Effector memory CD4-positive, alpha-beta T cell (primary cell): Measurements from ENCODE around the gene TRIM15.
"Not testable (repeated sequence)": the region's sequence is repeated elsewhere in the genome, so short reads cannot be mapped to it uniquely, and the experiment has no call there.

Experiments used
- DNase-seq, 3 donors: peaks; one replicate each; pipeline ENCODE4 v3.0.0-alpha.2; 2020
- H3K27ac ChIP-seq: 2 replicates; pipeline ENCODE4 v1.7.0; 2013; ENCODE audit warnings: mild to moderate bottlenecking, low read length, moderate library complexity; ENCODE audit not compliant: insufficient read depth, poor library complexity, severe bottlenecking
- H3K27me3 ChIP-seq: replicated peaks from 2 replicates; pipeline ENCODE4 v1.7.0; 2013; ENCODE audit warnings: mild to moderate bottlenecking, low read length; ENCODE audit not compliant: insufficient read depth, control insufficient read depth, poor library complexity, severe bottlenecking
- H3K36me3 ChIP-seq: 2 replicates; pipeline ENCODE4 v1.7.0; 2013; ENCODE audit warnings: mild to moderate bottlenecking, low read length, moderate library complexity; ENCODE audit not compliant: control insufficient read depth, insufficient read depth
- H3K4me1 ChIP-seq: 2 replicates; pipeline ENCODE4 v1.7.0; 2013; ENCODE audit warnings: low read length, mild to moderate bottlenecking; ENCODE audit not compliant: control insufficient read depth, insufficient read depth, poor library complexity, severe bottlenecking
- H3K4me3 ChIP-seq: 2 replicates; pipeline ENCODE4 v1.7.0; 2013; ENCODE audit warnings: low read length, low read depth, mild to moderate bottlenecking; ENCODE audit not compliant: insufficient read depth, poor library complexity, severe bottlenecking
- H3K9me3 ChIP-seq: 2 replicates; pipeline ENCODE4 v1.7.0; 2013; ENCODE audit warnings: mild to moderate bottlenecking, low read length, moderate library complexity; ENCODE audit not compliant: control insufficient read depth
- total RNA-seq, 3 donors: gene quantifications; one replicate each; lab custom pipeline; 2026; lab: John Stamatoyannopoulos, UW

The TRIM15 gene
- 0 reads per million in 3 donors for total RNA-seq

- DNase-seq = peak in 1 of 3 donors; percentile 6
- H3K4me1 ChIP-seq = peaks cover 7% of the 10 kb centered on the region
- no peak within 1 kb of the TSS for H3K27ac ChIP-seq
- no peaks in the 10 kb centered on the region for H3K9me3 ChIP-seq
- H3K4me3 ChIP-seq = no peak within 1 kb of the TSS
- H3K27me3 ChIP-seq = no peaks in the 10 kb centered on the region
- no peaks in the 10 kb centered on the region for H3K36me3 ChIP-seq
These were observed at the start of gene TRIM15 for GRCh38 chr6:30163090-30163917. Gene TRIM15, plus strand, starts transcription at chr6:30163546. Its CDS starts 139 bp downstream, at chr6:30163685.

- no peaks in the 10 kb centered on the region for H3K9me3 ChIP-seq
- H3K4me1 ChIP-seq = no peaks in the 10 kb centered on the region
- no peak overlapping the region for H3K4me3 ChIP-seq
- peaks cover 7% of the 10 kb centered on the region for H3K27me3 ChIP-seq
- H3K27ac ChIP-seq = no peak overlapping the region
- no peak for DNase-seq
- H3K36me3 ChIP-seq = no peaks in the 10 kb centered on the region
These were observed 49.5 kb upstream of the TRIM15 start for GRCh38 chr6:30113841-30114240.

DNA sequence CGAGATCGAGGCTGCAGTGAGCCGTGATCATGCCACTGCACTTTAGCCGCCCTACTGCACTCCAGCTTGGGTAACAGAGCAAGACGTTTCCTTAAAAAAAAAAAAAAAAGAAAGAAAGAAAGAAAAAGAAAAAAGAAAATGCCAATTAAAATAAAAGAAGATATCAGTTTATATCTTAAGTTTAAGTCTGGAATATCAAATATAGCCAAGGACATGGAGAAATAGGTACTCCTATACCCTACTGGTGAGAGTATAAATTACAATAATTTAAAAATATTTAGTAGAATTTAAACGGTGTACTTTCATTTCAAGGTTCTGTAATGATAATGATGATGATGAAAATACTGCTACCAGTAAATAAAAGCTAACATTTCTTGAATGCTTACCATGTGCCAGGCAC lies 46.6 kb upstream of the TRIM15 start:
- DNase-seq = no peak
- Histone ChIP-seq H3K27ac (no peak overlapping the region), H3K36me3 (no peaks in the 10 kb centered on the region), H3K4me1 (no peaks in the 10 kb centered on the region), H3K4me3 (no peak overlapping the region), H3K27me3 (peaks cover 10% of the 10 kb centered on the region), H3K9me3 (no peaks in the 10 kb centered on the region)

GRCh38 chr6:30118691-30119090 lies 44.7 kb upstream of the TRIM15 start:
- H3K9me3 ChIP-seq, DNase-seq, H3K4me3 ChIP-seq, H3K27ac ChIP-seq, H3K27me3 ChIP-seq, H3K4me1 ChIP-seq, H3K36me3 ChIP-seq: not testable (repeated sequence)

GRCh38 chr6:30121446-30122366 lies 41.6 kb upstream of the TRIM15 start:
- H3K4me3 ChIP-seq = no peak overlapping the region
- H3K4me1 ChIP-seq = no peaks in the 10 kb centered on the region
- no peaks in the 10 kb centered on the region for H3K9me3 ChIP-seq
- H3K27ac ChIP-seq = no peak overlapping the region
- no peak for DNase-seq
- peaks cover 3% of the 10 kb centered on the region for H3K27me3 ChIP-seq
- no peaks in the 10 kb centered on the region for H3K36me3 ChIP-seq

DNA sequence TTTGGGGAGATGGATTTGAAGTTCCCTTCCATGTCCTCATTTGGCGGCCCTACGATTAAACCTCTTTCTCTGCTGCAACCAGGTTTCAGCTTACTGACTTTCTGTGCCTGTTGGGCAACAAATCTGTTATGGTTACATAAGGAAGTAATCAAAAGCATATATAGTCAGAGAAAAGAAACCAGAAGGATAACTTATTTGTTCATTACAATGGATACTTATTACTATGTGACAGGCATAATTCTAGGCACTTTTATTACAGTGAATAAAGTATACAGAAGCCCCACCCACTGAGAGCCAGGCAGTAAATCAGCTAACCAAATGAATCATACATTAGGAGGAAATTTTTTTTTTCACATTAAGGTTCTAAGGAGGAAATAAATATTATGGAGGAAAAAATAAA lies 40.8 kb upstream of the TRIM15 start:
- H3K36me3 ChIP-seq = no peaks in the 10 kb centered on the region
- no peaks in the 10 kb centered on the region for H3K9me3 ChIP-seq
- peaks cover 9% of the 10 kb centered on the region for H3K27me3 ChIP-seq
- no peak for DNase-seq
- H3K27ac ChIP-seq = no peak overlapping the region
- no peaks in the 10 kb centered on the region for H3K4me1 ChIP-seq
- no peak overlapping the region for H3K4me3 ChIP-seq

DNA sequence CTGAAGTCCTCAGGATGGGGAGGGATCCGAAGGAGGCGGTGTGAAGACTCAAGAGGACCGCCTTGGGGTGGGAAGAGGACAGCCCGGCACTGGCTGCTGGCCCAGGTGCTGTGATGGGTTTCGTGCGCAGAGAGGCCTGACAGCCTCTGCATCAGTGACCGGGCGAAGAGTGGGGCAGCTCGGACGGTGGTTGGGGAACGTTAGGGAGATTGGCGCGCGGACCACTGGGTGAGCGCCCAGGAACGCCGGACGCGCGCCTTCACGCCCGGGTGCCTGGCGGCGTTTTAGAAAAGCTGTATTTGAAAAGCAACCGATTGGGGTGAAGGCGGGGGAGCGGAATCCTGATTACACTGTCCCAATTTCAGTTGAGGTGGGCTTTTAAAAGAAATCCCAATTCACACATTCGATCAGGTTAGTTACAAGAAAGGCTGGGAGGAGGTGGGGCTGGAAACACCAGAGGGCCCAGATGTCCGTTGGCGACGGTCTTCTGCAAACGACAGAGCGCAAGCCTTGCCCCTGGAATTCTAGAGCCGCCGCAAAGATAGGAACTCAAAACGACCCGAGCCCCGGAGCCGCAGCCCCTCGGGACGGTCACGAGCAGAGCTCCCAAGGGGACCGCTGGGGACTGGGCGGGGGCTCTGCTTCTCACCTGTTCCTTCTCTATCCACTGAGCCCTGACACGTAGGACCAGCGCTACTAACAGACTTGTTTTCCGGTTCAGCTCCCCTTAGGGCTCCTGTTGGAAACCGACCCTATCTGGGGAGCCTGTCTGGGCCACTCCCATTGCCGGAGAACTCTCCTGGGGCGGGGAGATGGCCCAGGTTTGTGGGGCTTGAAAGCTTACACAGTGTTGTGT lies 35.9 kb upstream of the TRIM15 start:
- Histone ChIP-seq H3K27ac (no peak overlapping the region), H3K4me1 (peaks cover 6% of the 10 kb centered on the region), H3K27me3 (peaks cover 12% of the 10 kb centered on the region), H3K9me3 (no peaks in the 10 kb centered on the region), H3K36me3 (no peaks in the 10 kb centered on the region), H3K4me3 (no peak overlapping the region)
- DNase-seq = no peak

DNA sequence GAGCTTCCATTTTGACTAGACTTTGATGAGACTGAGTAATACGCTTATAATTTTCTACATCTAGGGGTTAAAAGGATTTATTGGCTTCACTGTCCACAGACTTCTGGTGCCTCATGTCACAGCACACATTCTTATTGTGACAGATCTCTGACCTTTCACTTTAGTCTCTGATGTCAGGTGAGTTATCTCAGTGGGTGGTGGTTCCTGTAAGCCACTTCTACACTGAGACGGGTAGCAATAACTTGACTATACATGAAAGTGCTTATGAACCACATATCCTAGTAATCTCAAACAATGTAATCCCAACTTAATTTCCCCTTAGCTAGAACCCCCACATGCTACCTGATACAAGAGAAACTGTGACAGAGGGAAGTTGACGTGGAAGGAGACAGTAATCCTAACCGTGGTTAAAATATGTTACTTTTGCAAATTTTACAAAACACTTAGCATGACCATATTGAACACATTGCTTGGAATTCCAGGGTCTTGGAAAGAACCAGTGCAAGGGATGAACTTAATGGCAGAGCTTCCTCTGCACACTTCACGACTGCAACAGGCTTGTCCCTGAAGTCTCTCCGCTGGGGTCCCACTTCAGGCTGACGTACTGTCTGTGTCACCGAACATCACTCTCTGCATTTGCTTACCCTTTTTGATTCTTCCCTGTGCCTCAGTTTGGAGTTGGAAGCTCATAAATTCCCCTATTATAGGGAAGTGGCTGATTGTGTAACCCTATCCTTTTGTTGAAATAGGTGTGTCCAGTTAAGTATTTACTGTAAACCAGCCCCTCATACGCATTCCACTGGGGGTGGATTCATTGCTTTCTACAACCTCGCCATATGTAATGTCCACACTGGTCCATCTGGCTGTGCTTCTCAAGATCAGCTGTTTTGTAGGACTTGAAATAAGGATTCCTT lies 33.8 kb upstream of the TRIM15 start:
- Histone ChIP-seq H3K9me3 (no peaks in the 10 kb centered on the region), H3K4me3 (no peak overlapping the region), H3K36me3 (no peaks in the 10 kb centered on the region), H3K4me1 (peaks cover 6% of the 10 kb centered on the region), H3K27me3 (peaks cover 13% of the 10 kb centered on the region), H3K27ac (no peak overlapping the region)
- no peak for DNase-seq

DNA sequence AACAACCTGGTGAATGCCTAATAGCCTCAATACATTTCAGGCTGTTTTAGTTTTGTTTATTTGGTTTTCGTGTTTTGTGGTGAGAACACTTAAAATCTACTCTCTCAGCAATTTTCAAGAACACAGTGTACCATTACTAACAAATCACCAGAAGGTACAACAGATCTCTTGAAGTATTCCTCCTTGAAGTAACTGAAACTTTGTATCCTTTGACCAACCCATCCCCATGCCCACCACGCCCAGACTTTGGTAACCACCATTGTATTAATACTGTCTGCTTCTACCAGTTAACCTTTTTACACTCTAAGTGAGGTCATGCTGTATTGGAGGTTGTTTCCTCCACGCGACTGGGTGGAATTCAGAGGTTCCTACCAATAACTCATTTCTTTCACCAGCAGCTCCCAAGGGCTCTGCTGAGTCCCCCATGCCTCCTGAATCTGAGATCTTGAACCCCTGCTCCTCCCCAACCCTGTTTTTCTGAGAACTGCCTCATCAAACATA lies 33.1 kb upstream of the TRIM15 start:
- DNase-seq = no peak
- Histone ChIP-seq H3K27ac (no peak overlapping the region), H3K36me3 (no peaks in the 10 kb centered on the region), H3K27me3 (peaks cover 13% of the 10 kb centered on the region), H3K4me3 (no peak overlapping the region), H3K9me3 (no peaks in the 10 kb centered on the region), H3K4me1 (peaks cover 6% of the 10 kb centered on the region)
